ENCODE data around the gene GPR143.

- no peak for TF ChIP-seq CTCF (IDR thresholded peaks at IDR 0.05)
- TF ChIP-seq POLR2A (IDR thresholded peaks at IDR 0.05), result no peak
These were observed 36.3 kb downstream of the GPR143 start for GRCh38 chrX:9729171-9729885.

All from ovary (tissue), 3 donors.